ENCODE data around the gene OR10H4. TPM values are rescaled to one million over a fixed set of nuclear protein-coding genes. Genes with fewer than 3 reads are reported as not detected.

The OR10H4 gene
- total and polyA plus RNA-seq, 9 of the 15 experiments (the other 6 are each of a cell fraction or from before 2014, with no cell fraction given), result not detected

DNA sequence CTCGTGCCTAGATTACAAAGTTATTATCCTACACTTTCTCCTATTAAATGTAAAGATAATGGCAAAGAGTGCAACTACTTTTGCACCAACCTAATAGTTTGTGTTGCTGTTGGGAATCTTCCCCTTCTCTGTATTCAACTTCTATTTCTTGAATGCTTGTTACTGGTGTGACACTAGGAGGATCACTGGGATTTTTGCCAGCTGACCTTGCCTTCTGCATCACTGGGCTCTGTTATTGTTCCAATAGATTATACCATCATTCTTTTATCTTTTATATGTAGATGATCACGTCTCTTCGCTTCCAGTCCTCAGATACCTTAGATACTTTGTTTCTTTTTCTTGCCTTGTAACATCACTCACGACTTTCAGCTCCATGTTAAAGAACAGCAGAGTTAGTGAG lies 3.5 kb upstream of the OR10H4 start:
- intact Hi-C loops (cut with micrococcal nuclease) (no loop called here), in situ Hi-C loops (cut with MboI) (no loop called here)
- Histone ChIP-seq H3K4me1 (replicated peaks in 1 of 2; ENCODE audit: control insufficient read depth in 2 of 2, insufficient read depth in 2 of 2, low read length in 2 of 2) (no peaks in the 10 kb centered on the region), H4K20me1 (replicated peaks; ENCODE audit: control insufficient read depth, insufficient read depth, low read length) (no peaks in the 10 kb centered on the region), H3K9ac (ENCODE audit: insufficient read depth in 1 of 2, low read depth in 2 of 2, low read length in 2 of 2) (no peak overlapping the region), H3K36me3 (ENCODE audit: control insufficient read depth, insufficient read depth, low read length) (no peaks in the 10 kb centered on the region), H3K9me3 (replicated peaks; ENCODE audit: control insufficient read depth, insufficient read depth, low read depth, low read length) (no peaks in the 10 kb centered on the region; the same call in none of the 2 replicates), H3K9me1 (ENCODE audit: control insufficient read depth, insufficient read depth, low read length) (no peaks in the 10 kb centered on the region), H3K79me2 (ENCODE audit: control insufficient read depth, insufficient read depth, low read length) (no peaks in the 10 kb centered on the region; the same call in 2 of the 3 replicates), H3K4me3 (no peak overlapping the region), H3K27me3 (ENCODE audit: control insufficient read depth in 2 of 2, insufficient read depth in 2 of 2, low read length in 2 of 2) (no peaks in the 10 kb centered on the region), H3K4me2 (ENCODE audit: insufficient read depth, low read length) (no peak overlapping the region), H2AFZ (ENCODE audit: low read depth, low read length) (no peak overlapping the region), H3K27ac (ENCODE audit: extremely low read depth, low read depth, low read length) (no peak overlapping the region)
- ATAC-seq (no peak), DNase-seq (ENCODE audit: extremely low read depth in 1 of 4, low spot score in 3 of 4) (no peak), FAIRE-seq (no peak)
- 5% methylated on average over 4 of the region's 4 CpGs for WGBS (ENCODE audit: insufficient coverage, low coverage, missing lambda C conversion rate)
- ChIA-PET POLR2A (no interaction called here), CTCF (ENCODE audit: low intra/inter-chr PET ratio) (no interaction called here)
- no TSS peak for BruUV-seq (replicated peaks)
- TF ChIP-seq RBM25 (IDR thresholded peaks at IDR 0.05; ENCODE audit: low read depth, low read length, severe bottlenecking), result no peak
- TF ChIP-seq, protein P1, sequence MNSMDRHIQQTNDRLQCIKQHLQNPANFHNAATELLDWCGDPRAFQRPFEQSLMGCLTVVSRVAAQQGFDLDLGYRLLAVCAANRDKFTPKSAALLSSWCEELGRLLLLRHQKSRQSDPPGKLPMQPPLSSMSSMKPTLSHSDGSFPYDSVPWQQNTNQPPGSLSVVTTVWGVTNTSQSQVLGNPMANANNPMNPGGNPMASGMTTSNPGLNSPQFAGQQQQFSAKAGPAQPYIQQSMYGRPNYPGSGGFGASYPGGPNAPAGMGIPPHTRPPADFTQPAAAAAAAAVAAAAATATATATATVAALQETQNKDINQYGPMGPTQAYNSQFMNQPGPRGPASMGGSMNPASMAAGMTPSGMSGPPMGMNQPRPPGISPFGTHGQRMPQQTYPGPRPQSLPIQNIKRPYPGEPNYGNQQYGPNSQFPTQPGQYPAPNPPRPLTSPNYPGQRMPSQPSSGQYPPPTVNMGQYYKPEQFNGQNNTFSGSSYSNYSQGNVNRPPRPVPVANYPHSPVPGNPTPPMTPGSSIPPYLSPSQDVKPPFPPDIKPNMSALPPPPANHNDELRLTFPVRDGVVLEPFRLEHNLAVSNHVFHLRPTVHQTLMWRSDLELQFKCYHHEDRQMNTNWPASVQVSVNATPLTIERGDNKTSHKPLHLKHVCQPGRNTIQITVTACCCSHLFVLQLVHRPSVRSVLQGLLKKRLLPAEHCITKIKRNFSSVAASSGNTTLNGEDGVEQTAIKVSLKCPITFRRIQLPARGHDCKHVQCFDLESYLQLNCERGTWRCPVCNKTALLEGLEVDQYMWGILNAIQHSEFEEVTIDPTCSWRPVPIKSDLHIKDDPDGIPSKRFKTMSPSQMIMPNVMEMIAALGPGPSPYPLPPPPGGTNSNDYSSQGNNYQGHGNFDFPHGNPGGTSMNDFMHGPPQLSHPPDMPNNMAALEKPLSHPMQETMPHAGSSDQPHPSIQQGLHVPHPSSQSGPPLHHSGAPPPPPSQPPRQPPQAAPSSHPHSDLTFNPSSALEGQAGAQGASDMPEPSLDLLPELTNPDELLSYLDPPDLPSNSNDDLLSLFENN (IDR thresholded peaks at IDR 0.05; ENCODE audit: low read depth in 2 of 2, low read length in 2 of 2), result no peak
- TF ChIP-seq, protein P2, sequence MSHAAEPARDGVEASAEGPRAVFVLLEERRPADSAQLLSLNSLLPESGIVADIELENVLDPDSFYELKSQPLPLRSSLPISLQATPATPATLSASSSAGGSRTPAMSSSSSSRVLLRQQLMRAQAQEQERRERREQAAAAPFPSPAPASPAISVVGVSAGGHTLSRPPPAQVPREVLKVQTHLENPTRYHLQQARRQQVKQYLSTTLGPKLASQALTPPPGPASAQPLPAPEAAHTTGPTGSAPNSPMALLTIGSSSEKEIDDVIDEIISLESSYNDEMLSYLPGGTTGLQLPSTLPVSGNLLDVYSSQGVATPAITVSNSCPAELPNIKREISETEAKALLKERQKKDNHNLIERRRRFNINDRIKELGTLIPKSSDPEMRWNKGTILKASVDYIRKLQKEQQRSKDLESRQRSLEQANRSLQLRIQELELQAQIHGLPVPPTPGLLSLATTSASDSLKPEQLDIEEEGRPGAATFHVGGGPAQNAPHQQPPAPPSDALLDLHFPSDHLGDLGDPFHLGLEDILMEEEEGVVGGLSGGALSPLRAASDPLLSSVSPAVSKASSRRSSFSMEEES (CRISPR knock-in tag; IDR thresholded peaks at IDR 0.05), result no peak
- TF ChIP-seq, protein P3, sequence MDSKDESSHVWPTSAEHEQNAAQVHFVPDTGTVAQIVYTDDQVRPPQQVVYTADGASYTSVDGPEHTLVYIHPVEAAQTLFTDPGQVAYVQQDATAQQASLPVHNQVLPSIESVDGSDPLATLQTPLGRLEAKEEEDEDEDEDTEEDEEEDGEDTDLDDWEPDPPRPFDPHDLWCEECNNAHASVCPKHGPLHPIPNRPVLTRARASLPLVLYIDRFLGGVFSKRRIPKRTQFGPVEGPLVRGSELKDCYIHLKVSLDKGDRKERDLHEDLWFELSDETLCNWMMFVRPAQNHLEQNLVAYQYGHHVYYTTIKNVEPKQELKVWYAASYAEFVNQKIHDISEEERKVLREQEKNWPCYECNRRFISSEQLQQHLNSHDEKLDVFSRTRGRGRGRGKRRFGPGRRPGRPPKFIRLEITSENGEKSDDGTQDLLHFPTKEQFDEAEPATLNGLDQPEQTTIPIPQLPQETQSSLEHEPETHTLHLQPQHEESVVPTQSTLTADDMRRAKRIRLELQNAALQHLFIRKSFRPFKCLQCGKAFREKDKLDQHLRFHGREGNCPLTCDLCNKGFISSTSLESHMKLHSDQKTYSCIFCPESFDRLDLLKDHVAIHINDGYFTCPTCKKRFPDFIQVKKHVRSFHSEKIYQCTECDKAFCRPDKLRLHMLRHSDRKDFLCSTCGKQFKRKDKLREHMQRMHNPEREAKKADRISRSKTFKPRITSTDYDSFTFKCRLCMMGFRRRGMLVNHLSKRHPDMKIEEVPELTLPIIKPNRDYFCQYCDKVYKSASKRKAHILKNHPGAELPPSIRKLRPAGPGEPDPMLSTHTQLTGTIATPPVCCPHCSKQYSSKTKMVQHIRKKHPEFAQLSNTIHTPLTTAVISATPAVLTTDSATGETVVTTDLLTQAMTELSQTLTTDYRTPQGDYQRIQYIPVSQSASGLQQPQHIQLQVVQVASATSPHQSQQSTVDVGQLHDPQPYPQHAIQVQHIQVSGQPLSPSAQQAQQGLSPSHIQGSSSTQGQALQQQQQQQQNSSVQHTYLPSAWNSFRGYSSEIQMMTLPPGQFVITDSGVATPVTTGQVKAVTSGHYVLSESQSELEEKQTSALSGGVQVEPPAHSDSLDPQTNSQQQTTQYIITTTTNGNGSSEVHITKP (IDR thresholded peaks at IDR 0.05; ENCODE audit: partially characterized antibody), result no peak
- TF ChIP-seq TCF7 (IDR thresholded peaks at IDR 0.05; ENCODE audit: borderline replicate concordance), result no peak
- TF ChIP-seq BRCA1 (IDR thresholded peaks at IDR 0.05), result no peak
- no peak for TF ChIP-seq BRCA1 (CRISPR knock-in tag; IDR thresholded peaks at IDR 0.05)
- TF ChIP-seq TRIM24 (IDR thresholded peaks at IDR 0.05), result no peak
- TF ChIP-seq NCOA2 (IDR thresholded peaks at IDR 0.05; ENCODE audit: partially characterized antibody in 2 of 2), result no peak
- TF ChIP-seq PPARD (CRISPR knock-in tag; IDR thresholded peaks at IDR 0.05), result no peak

All from K562 (cell line).